Esophagus mucosa (tissue), 1 donor: ENCODE measurements around the gene KRT12. TPM values are rescaled to one million over a fixed set of nuclear protein-coding genes. Genes with fewer than 3 reads are reported as not detected.
A peak's percentile ranks its signal among the peaks of the same experiment; 100 is the strongest.

Source experiments
- ATAC-seq: fragments of 200-7000 bp; cut with Tn5 transposase; one replicate; pipeline ENCODE4 v1.9.1; 2020
- total RNA-seq: library from RNA; stranded (reverse); gene quantifications from one replicate; pipeline ENCODE4 v1.2.4, GENCODE V29; 2023
- donor health status: DM: yes; HTN: yes; CAD: no.

KRT12 gene
- total RNA-seq: not detected

DNA sequence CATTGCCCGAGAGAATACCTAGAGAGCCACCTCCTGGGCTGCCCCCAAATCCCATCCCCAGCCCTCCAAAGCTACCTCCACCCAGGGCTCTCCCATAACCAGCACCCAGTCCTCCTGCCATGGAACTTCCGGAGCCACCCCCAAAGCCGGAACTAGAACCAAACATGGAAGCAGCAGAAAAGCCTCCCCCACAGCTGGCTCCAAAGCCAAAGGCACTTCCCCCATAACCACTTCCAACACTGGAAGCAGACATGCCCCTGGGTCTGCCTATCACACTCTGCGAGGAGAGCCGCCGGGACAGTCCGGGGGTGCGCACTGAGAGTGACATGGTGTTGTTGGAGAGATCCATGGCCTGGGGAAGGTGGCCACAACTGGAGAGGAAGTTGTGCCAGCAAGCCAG lies at the start of gene KRT12:
TSS of gene KRT12 (minus strand) at position 386 of the 400 bp plus-strand sequence. CDS start at position 349, 37 bp downstream.
- ATAC-seq: no peak

DNA sequence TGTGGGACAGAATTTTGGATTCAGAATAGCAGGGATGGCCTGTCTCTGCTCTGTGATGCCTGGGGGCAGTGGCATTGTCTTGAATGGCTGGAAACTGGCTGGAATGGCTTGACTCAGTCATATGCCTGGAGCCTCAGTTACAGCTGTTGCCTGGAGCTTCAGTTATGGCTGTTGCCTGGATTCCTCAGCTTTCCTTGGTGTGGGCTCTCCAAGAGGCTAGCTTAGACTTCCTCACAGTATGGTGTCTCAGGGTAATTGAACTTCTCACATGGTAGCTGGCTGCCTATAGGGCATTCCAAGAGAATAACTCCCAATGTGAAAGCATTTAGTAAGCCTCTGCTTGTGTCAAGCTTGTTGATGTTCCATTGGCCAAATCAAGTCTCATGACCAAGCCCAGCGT lies 49.3 kb upstream of the KRT12 start:
- ATAC-seq: no peak

- peak; percentile 6 for ATAC-seq
Observed at GRCh38 chr17:40915721-40916256, 48.8 kb upstream of the KRT12 start.

GRCh38 chr17:40915199-40915661 lies 48.2 kb upstream of the KRT12 start:
- peak; percentile 92 for ATAC-seq

GRCh38 chr17:40914075-40914855 lies 47.2 kb upstream of the KRT12 start:
- peak; percentile 40 for ATAC-seq

DNA sequence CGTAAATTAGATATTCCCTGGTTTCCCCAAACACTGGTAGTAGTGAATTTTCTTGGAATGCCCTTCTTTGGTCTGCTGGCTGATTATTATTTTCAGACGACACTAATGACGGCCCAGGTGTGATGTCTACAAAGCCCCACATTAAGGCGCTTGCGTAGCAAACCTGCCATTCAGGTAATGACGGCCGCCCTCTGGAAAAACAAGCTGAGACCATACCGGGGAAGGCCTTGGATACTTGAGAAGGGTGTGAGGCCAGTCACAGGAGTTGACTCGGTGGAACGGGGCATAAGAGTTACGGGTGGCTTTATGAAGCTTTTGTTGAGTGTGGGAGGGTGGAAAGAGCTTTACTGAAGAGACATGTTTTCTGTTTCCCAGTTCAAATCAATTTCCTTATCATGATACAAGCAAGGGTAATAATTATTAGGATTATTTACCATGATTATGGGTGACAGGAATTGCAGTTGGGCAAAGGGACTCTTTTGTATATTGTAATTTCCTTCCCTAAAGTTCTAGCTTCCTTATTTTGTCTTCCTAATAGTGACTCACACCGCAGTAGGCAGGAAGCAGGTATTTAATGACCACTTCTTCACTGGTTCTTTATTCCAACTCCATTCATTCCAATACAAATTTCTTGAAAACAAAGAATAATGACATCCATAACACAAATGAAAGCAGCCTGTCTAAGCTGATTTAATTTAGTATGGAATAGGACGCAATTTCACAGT lies 45.6 kb upstream of the KRT12 start:
- ATAC-seq: no peak

DNA sequence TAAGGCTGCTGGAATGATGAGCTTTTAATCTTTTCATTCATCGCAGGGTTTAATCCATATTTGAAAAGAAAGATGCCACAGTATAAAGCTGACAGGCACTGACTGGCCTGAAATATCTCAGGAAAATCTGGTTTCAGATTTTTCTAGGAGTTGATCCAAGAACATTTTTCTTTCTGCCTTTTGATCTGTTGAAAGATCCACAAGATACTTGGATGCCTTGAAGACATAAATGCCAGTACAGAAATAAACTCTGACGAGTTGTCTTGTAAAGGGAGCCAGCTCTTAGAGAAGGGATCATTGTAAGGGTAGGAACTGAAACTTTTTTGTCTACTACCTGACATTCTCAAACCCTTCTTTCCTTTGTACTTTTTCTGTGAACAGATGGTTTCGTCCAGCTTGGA lies 43.4 kb upstream of the KRT12 start:
- ATAC-seq: peak; percentile 28

- ATAC-seq: peak; percentile 35
Observed at GRCh38 chr17:40909755-40910154, 42.7 kb upstream of the KRT12 start.

DNA sequence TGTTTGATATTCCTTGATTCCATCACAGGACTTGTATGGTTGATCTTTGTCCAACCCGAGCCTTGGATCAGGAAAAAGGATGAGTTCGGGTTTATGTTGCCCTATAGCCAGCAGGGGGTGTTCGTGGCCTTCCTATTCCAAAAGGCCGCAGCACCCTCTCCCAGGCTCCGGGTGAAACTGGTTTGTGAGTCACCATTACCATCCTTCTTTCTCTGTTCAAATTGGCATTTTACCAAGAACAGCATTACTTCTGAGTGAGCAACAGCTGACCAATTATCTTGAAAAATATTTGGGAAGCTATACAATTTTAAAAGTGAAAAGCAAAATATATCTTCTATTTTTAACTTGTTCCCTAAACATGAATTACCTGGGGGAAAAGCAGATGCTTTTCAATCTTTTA lies 42.3 kb upstream of the KRT12 start:
- ATAC-seq: peak; percentile 96

DNA sequence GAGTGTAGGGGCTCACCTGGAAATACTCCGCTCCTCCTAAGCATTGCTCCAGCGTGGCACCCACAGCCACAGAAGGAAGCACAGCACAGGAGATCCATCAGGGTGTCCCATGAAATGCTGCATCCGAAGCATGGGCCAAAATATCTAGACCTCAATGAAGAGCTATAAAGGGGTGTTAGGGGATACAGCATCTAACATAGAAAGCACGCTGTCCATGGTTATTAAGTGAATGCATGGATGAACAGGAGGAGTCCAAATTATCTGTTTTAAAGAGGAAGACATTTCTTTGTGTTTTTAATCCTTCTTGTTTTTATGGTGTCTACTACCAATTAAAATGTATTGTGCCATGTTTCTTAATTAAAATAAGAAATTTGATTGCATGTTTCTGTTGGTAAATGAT lies 39.6 kb upstream of the KRT12 start:
- ATAC-seq: no peak

- no peak for ATAC-seq
Observed at GRCh38 chr17:40905370-40905769, 38.3 kb upstream of the KRT12 start.

- ATAC-seq: peak; percentile 91
Observed at GRCh38 chr17:40903129-40903847, 36.3 kb upstream of the KRT12 start.

DNA sequence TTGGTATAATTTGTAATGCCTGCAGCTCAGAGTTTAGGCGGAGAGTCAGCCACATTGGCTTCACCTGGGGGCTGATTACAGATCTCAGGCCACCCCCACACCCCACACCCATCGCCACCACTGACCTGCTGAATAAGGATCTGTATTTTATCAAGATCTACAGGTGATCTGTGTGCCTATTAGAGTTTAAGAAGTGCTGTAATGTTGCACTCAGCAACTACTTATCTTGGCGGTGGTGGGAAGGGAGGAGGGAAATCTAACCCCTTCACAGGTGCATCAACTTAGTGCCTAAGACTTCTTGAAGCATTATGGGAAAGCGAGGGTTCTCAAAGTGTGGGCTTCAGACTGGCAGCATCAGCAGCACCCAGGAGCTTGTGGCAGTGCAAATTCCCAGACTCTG lies 35.5 kb upstream of the KRT12 start:
- no peak for ATAC-seq

DNA sequence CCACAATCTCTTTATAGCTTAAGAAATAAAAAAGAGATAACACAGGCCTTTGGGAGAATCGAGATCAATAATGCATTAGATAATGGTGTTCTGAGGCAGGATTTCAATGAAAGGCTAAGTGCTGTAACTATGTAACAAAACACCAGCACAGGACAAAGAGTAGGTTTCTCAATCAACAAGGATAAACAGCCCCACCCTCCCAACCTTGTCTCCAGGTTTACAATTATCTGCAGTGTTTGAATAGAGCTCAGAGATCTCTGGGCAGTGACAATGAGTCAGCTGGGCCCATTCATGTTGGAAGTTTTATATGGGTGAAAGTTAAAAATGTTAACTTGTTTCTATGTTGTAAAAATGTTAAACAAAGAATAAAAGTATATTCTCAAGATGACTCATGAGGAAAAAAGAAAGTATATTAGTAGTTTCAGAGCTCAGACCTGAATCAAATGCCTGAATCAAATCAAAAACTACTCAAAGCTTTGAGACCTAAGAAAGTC lies 35.0 kb upstream of the KRT12 start:
- ATAC-seq: peak; percentile 73

DNA sequence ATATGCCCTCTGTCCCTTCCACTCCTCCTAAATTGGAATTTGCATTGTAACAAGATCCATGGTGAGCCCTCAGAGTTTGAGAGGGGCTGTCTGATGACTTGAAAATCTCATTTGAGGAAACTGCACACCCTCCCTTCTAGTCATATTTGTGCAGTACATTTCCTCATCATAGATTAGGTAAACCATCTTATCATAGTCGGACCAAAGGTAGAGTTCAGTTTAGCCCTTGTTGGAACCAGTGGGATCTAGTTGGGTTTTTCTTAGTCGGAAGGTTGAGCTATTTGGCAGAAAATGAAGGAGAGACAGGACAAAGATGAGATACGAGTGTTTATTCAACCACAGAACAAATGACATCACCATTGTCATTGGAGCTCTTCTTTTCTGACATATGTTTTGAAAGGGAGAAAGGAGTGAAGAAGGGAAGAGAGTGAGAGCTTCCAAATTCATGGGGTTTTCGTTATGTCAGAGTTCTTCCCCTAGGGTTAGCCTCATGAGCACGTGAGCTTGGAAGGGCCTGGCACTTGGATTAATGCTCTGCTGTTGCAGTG lies 33.9 kb upstream of the KRT12 start:
- ATAC-seq: no peak

DNA sequence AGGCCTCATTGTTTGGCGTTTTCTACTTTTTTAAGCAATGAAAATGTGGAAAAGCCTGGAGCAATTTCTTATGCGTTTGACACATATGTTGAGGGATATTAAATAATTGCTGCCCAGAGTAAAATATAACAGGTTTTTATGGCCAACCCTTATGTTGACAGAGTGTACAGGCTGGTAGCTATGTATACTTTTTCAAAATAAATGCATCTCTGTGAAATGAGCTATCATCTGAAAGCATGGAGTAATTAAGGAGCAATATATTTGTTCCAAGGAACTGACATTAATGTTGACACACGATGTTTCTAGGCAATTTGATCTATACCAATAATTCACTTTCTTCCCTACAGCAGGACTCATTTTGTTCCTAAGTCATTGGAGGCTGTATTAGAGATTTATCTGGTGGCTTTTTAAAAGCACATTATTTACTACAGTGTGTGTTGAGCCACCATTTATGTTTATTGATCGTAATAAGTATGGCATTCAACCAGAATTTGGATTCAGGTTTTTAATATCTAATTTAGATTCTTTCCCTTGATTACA lies 30.0 kb upstream of the KRT12 start:
- ATAC-seq: no peak

DNA sequence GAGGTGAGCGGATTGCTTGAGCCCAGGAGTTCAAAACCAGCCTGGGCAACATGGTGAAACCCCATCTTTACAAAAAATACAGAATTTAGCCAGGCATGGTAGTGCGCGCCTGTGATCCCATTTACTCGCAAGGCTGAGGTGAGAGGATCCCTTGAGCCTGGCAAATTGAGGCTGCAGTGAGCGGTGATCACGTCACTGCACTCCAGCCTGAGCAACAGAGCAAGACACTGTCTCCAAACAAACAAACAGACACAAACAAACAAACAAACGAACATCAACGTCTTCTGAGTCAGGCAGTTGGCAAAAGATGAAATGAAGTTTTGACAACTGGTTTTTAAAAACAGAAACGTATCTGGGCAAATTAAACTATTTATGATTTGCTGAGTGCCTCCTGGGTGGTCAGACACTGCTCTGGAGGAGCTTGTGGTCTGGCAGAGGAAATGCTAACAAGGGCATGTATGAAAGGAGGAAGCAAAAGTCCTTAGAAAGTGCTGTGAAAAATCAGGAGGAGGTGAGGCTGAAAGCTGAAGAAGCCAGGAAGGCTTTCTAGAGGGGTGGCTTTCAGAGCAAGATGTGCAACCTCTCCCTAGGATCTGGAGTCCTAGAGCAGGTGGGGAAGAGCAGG lies 28.2 kb upstream of the KRT12 start:
- no peak for ATAC-seq

GRCh38 chr17:40888196-40888720 lies 21.2 kb upstream of the KRT12 start:
- no peak for ATAC-seq

DNA sequence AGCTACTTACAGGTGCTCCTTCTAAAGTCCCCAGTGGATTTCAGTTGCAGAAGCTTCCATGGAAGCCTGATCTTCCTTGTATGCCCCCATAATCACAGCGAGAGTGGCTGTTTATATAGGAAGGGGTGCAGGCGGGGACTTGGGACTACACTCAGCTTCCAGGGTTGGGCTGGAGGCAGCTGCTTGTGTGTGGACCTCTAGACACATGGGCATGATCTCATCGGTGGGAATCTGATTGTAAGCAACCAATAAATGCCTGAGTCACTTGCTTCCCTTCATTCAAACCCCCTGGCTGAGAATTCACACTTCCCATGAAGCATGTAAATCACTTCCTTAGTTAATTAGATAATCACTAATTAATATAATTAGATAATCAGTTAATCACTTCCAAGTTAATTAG lies 19.1 kb upstream of the KRT12 start:
- ATAC-seq: no peak

DNA sequence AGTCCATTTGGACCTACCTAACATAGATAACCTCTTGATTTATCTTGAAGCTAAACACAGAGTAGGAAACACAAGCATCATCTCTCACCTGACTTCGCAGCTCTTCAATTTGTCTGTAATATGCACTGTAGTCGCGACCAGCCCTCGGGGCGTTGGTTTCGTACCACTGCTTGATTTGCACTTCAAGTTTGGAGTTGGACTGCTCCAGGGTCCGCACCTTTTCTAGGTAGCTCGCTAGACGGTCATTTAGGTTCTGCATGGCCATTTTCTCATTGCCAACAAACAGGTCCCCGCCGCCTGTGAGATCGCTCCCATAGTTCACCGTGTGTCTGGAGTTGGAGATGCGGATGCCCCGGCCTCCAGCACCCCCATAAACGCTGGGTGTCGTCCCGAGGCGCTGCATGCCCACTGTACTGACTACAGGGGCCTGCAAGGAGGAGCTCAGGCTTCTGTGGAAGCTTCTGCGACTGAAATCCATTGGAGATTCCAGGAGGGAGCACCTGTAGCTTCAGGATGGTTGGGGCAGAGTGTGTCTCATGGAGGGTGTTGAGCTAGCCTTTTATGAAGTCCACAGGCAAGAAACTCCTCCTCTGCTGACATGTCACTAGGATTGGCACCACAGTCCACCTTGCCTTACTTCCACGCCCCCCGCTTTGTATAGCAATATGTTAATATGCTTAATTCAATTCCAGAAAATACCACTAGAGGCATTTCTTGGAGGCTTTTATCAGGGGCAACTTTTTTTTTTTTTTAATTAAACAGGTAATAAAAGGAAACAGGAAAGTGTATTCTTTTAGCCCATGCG lies 17.9 kb upstream of the KRT12 start, which contains the start of gene KRT20:
TSS of gene KRT20 (minus strand) at position 535 of the 805 bp plus-strand sequence. CDS start at position 478, 57 bp downstream.
- no peak for ATAC-seq
